Measurements from ENCODE around the gene CCDC85C. TPM values are rescaled to one million over a fixed set of nuclear protein-coding genes. Genes with fewer than 3 reads are reported as not detected.

The CCDC85C gene
- total and polyA plus RNA-seq, 2 of the 8 experiments (the other 6 are each of a cell fraction or from before 2014, with no cell fraction given): 16.8 to 35.8 TPM

GRCh38 chr14:99626041-99626648, 22.1 kb upstream of the CCDC85C start:
- Histone ChIP-seq H3K79me2 (ENCODE audit: control insufficient read depth in 1 of 2, insufficient read depth in 2 of 2, low read length in 2 of 2) (no peaks in the 10 kb centered on the region), H2BK15ac (ENCODE audit: low read length) (peak overlapping the region; percentile 81; the same call in 1 of the 2 replicates), H3K27ac (ENCODE audit: low read depth, low read length) (no peak overlapping the region), H2AFZ (ENCODE audit: low read length) (no peak overlapping the region), H3K18ac (ENCODE audit: extremely low read depth, low read length) (no peak overlapping the region), H3K36me3 (ENCODE audit: control insufficient read depth in 2 of 4, insufficient read depth in 4 of 4, low read length in 3 of 4) (no peaks in the 10 kb centered on the region), H3K14ac (ENCODE audit: insufficient read length) (no peak overlapping the region), H4K8ac (ENCODE audit: extremely low read depth, insufficient read depth, low read length) (no peak overlapping the region), H3K9me3 (ENCODE audit: insufficient read depth in 2 of 2, low read depth in 1 of 2, low read length in 1 of 2) (no peaks in the 10 kb centered on the region), H2BK5ac (ENCODE audit: low read depth, low read length) (no peak overlapping the region), H4K20me1 (replicated peaks in 1 of 2; ENCODE audit: control insufficient read depth in 1 of 2, insufficient read depth in 2 of 2, low read length in 2 of 2) (peaks cover 0 to 4% of the 10 kb centered on the region in 2 experiments), H3K23me2 (ENCODE audit: low read depth, low read length) (peaks cover 5% of the 10 kb centered on the region; the same call in 1 of the 2 replicates), H4K91ac (replicated peaks; ENCODE audit: insufficient read length, low read length) (no peak overlapping the region), H3K79me1 (ENCODE audit: low read depth, low read length) (no peaks in the 10 kb centered on the region), H2BK120ac (replicated peaks; ENCODE audit: low read depth, low read length) (no peak overlapping the region), H2AK5ac (ENCODE audit: low read depth, low read length) (peak overlapping the region; percentile 61; the same call in 1 of the 2 replicates), H4K5ac (ENCODE audit: insufficient read length, low read depth, low read length) (no peak overlapping the region), H3K4me2 (ENCODE audit: insufficient read depth in 1 of 2, low read depth in 2 of 2, low read length in 2 of 2) (no peak overlapping the region), H3K23ac (ENCODE audit: insufficient read length) (no peak overlapping the region), H2BK12ac (ENCODE audit: low read depth, low read length) (0 out of 2 replicates have a peak overlapping the region, but pooled peaks have one; percentile 2), H2BK20ac (ENCODE audit: low read length) (no peak overlapping the region), H3K9ac (replicated peaks in 1 of 4; ENCODE audit: extremely low read depth in 1 of 4, low read depth in 3 of 4, low read length in 3 of 4) (no peak overlapping the region; a peak in 1 of 7 replicates), H3K56ac (replicated peaks; ENCODE audit: insufficient read length, low read depth, low read length) (no peak overlapping the region), H3K4ac (replicated peaks; ENCODE audit: insufficient read length, low read depth, low read length) (no peak overlapping the region), H3K4me3 (ENCODE audit: extremely low read depth in 1 of 4, insufficient read depth in 2 of 4, low read depth in 3 of 4, low read length in 4 of 4) (no peak overlapping the region), H3K27me3 (replicated peaks in 1 of 4; ENCODE audit: control insufficient read depth in 3 of 4, extremely low read depth in 1 of 4, insufficient read depth in 3 of 4, low read length in 3 of 4) (no peaks in the 10 kb centered on the region; a peak in 1 of 7 replicates), H3K4me1 (replicated peaks in 1 of 4; ENCODE audit: control insufficient read depth in 3 of 4, insufficient read depth in 4 of 4, low read length in 3 of 4) (peaks cover 0 to 3% (median 1%) of the 10 kb centered on the region in 4 experiments; a peak in 4 of 7 replicates)
- WGBS, 2 experiments (ENCODE audit: extremely low coverage in 1 of 2, insufficient coverage in 1 of 2, insufficient read length in 1 of 2, insufficient replicate concordance in 2 of 2, low coverage in 1 of 2, low lambda C conversion rate in 2 of 2, missing lambda C conversion rate in 1 of 2): 89% methylated on average over 11 of the region's 11 CpGs; no CpG with 5 or more reads in 1 of the 2 experiments
- ChIA-PET CTCF (ENCODE audit: partially characterized antibody) (interaction anchor here (0.6 to 4.8 kb wide), 15 partner anchors 9 to 237 kb away, joined by 3 to 32 read pairs (median 4); no protein-coding TSS in a partner anchor), POLR2A (ENCODE audit: partially characterized antibody) (interaction anchor here (0.8 kb wide), 1 partner anchor 63 kb away, joined by 3 read pairs; no protein-coding TSS in a partner anchor)
- DNase-seq (ENCODE audit: low read depth in 1 of 2, low spot score in 2 of 2) (no peak), FAIRE-seq (no peak)
- TF ChIP-seq GTF2F1 (IDR thresholded peaks at IDR 0.05; ENCODE audit: borderline replicate concordance, low read depth, low read length) (no peak), CEBPB (IDR thresholded peaks at IDR 0.05; ENCODE audit: low read depth, low read length) (no peak), CTBP2 (IDR thresholded peaks at IDR 0.05; ENCODE audit: borderline replicate concordance, insufficient read depth, insufficient read length, low read length) (no peak), POLR2AphosphoS5 (IDR thresholded peaks at IDR 0.05; ENCODE audit: low read depth, low read length) (no peak), EP300 (IDR thresholded peaks at IDR 0.05; ENCODE audit: borderline replicate concordance in 1 of 2, low read depth in 2 of 2, low read length in 2 of 2) (no peak), SP4 (IDR thresholded peaks at IDR 0.05; ENCODE audit: low read length) (no peak), ZNF274 (IDR thresholded peaks at IDR 0.05; ENCODE audit: borderline replicate concordance, extremely low read depth, low read length) (no peak), PHF8 (conservative IDR thresholded peaks at IDR 0.05; ENCODE audit: low read depth, low read length) (no peak), KDM5A (IDR thresholded peaks at IDR 0.05; ENCODE audit: low read length) (no peak), CBX8 (IDR thresholded peaks at IDR 0.05; ENCODE audit: borderline replicate concordance, low read depth, low read length) (no peak), EZH2 (IDR thresholded peaks at IDR 0.05; ENCODE audit: low read depth, low read length, severe bottlenecking) (no peak), CHD2 (IDR thresholded peaks at IDR 0.05; ENCODE audit: low read length) (no peak), TBP (IDR thresholded peaks at IDR 0.05; ENCODE audit: low read depth, low read length) (no peak)

Data from H1 (cell line).